Subcutaneous abdominal adipose tissue (tissue), 5 donors: ENCODE results near the gene IGSF11.
"Not testable (repeated sequence)": the region's sequence is repeated elsewhere in the genome, so short reads cannot be mapped to it uniquely, and the experiment has no call there.

Experiments used
- H3K27ac ChIP-seq: one replicate; pipeline ENCODE4 v1.7.0; 2013; ENCODE audit warnings: low read depth, mild to moderate bottlenecking, inconsistent platforms, low read length, moderate library complexity
- H3K27me3 ChIP-seq, 5 donors: one replicate each; pipeline ENCODE4 v1.7.0; 2013; ENCODE audit warnings: low read length in 5 of 5, inconsistent platforms in 1 of 5; ENCODE audit not compliant: control insufficient read depth in 5 of 5, insufficient read depth in 4 of 5
- H3K36me3 ChIP-seq, 5 donors: one replicate each; pipeline ENCODE4 v1.7.0; 2013; ENCODE audit warnings: low read length in 5 of 5; ENCODE audit not compliant: control insufficient read depth in 5 of 5, insufficient read depth in 5 of 5
- H3K4me1 ChIP-seq, 5 donors: one replicate each; pipeline ENCODE4 v1.7.0; 2013; ENCODE audit warnings: low read length in 5 of 5, mild to moderate bottlenecking in 3 of 5, moderate library complexity in 1 of 5; ENCODE audit not compliant: control insufficient read depth in 5 of 5, insufficient read depth in 5 of 5
- H3K4me3 ChIP-seq, 5 donors: one replicate each; pipeline ENCODE4 v1.7.0; 2013; ENCODE audit warnings: low read length in 5 of 5, low read depth in 1 of 5
- H3K9ac ChIP-seq, 5 donors: one replicate each; pipeline ENCODE4 v1.7.0; 2013; ENCODE audit warnings: low read length in 5 of 5, mild to moderate bottlenecking in 4 of 5, moderate library complexity in 3 of 5
- H3K9me3 ChIP-seq, 5 donors: one replicate each; pipeline ENCODE4 v1.7.0; 2013; ENCODE audit warnings: low read length in 5 of 5; ENCODE audit not compliant: control insufficient read depth in 5 of 5
- donor health status: healthy.
- donor health status: healthy.
- donor health status: healthy.
- donor health status: healthy.
- donor health status: healthy.

Gene IGSF11, protein sequence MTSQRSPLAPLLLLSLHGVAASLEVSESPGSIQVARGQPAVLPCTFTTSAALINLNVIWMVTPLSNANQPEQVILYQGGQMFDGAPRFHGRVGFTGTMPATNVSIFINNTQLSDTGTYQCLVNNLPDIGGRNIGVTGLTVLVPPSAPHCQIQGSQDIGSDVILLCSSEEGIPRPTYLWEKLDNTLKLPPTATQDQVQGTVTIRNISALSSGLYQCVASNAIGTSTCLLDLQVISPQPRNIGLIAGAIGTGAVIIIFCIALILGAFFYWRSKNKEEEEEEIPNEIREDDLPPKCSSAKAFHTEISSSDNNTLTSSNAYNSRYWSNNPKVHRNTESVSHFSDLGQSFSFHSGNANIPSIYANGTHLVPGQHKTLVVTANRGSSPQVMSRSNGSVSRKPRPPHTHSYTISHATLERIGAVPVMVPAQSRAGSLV

DNA sequence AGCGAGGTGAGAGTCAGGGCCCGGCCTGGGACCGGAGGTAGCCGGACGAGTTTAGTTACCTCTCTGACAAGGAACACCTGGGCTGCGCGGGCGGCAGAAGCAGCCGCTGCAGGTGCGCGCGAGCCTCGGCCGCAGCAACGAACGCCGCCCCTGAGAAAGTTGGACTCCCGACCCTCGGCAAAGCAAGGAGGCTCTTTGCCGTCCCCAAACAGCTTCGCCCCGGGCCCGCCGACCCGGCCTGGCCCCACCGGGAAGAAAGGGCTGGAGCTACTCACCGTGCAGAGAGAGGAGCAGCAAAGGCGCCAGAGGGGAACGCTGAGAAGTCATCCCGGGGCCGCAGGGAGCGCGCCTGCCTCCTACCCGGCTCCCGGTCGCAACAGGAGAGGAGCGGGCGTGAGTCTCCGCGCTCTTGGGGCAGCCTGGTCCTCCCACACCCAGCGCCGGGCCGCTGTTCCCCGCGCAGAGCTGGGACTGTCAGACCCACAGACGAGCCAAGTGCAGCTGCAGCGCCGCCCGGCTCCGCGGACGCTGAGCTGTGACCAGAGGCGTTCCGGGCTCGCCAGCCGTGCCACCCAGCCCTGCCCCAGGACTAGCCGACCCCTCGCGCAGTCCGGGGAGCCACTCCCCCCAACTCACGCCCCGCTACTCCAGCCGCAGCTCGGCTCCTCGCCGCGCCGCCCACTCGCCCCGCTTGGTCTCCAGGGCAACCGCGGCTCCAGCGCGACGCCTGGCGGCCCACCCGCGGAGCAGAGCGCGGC is at the start of gene IGSF11:
TSS of gene IGSF11 (minus strand) at position 591 of the 758 bp plus-strand sequence. CDS start at position 327, 264 bp downstream.
- H3K4me1 ChIP-seq, result peaks cover 0 to 12% (median 10%) of the 10 kb centered on the region in 5 donors
- no peaks in the 10 kb centered on the region for H3K36me3 ChIP-seq
- no peak within 1 kb of the TSS for H3K9ac ChIP-seq
- no peak within 1 kb of the TSS for H3K27ac ChIP-seq
- peaks cover 6 to 28% (median 17%) of the 10 kb centered on the region in 5 donors for H3K27me3 ChIP-seq
- peak within 1 kb of the TSS in 4 of 5 donors; percentile 59 to 77 (median 66) for H3K4me3 ChIP-seq
- H3K9me3 ChIP-seq, result no peaks in the 10 kb centered on the region

DNA sequence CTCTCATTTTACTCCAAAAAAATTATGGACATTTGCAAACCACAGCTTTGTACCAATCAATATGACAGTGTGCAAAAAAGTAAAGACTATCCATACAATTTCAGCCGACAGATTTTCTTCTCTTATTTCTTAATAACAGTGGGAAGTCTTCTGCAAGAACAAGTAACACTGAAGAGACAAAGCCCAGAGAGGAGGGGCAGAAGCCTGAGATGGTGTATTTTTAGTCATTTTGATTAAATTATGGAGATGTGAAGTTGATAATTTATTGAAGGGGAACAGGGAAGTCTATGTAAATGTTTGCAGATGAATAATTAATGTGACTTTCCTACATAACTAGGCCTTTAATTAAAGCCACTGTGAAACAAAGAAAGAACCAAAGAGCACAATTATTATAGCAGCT is 45.7 kb upstream of the IGSF11 start:
- no peak overlapping the region for H3K9ac ChIP-seq
- H3K27me3 ChIP-seq, result no peaks in the 10 kb centered on the region
- peaks cover 0 to 6% (median 3%) of the 10 kb centered on the region in 5 donors for H3K9me3 ChIP-seq
- no peak overlapping the region for H3K4me3 ChIP-seq
- H3K27ac ChIP-seq, result no peak overlapping the region
- no peaks in the 10 kb centered on the region for H3K4me1 ChIP-seq
- no peaks in the 10 kb centered on the region for H3K36me3 ChIP-seq

DNA sequence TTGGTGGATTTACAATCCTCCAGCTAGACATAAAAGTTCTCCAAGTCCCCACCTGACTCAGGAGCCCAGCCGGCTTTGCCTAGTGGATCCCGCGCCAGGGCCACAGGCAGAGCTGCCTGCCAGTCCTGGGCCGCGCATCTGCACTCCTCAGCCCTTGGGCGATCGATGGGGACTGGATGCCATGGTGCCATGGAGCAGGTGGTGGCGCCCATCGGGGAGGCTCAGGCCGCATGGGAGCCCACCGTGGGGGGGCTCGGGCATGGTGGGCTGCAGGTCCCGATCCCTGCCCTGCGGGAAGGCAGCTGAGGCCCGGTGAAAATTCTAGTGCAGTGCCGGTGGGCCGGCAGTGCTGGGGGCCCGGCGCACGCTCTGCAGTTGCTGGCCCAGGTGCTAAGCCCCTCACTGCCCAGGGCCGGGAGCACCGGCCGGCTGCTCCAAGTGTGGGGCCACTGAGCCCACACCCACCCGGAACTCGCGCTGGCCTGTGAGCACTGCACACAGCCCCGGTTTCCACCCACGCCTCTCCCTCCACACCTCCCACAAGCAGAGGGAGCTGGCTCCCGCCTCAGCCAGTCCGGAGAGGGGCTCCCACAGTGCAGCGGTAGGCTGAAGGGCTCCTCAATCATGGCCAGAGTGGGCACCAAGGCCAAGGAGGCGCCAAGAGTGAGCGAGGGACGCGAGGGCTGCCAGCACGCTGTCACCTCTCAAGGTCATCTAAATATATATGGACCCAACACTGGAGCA is 38.8 kb upstream of the IGSF11 start:
- no peak overlapping the region for H3K4me3 ChIP-seq
- H3K4me1 ChIP-seq, result peaks cover 0 to 4% (median 0%) of the 10 kb centered on the region in 5 donors
- H3K36me3 ChIP-seq, result no peaks in the 10 kb centered on the region

DNA sequence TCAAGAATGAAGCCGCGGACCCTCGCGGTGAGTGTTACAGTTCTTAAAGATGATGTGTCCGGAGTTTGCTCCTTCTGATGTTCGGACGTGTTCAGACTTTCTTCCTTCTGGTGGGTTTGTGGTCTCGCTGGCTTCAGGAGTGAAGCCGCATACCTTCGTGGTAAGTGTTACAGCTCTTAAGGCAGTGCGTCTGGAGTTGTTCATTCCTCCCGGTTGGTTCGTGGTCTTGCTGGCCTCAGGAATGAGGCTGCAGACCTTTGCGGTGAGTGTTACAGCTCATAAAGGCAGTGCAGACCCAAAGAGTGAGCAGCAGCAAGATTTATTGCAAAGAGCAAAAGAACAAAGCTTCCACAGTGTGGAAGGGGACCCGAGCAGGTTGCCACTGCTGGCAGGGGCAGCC is 37.8 kb upstream of the IGSF11 start:
- H3K9me3 ChIP-seq, H3K27me3 ChIP-seq, H3K36me3 ChIP-seq, H3K27ac ChIP-seq, H3K9ac ChIP-seq, H3K4me1 ChIP-seq, H3K4me3 ChIP-seq: not testable (repeated sequence)

More for the DNA sequence above, 38.8 kb upstream of the IGSF11 start:
- H3K9ac ChIP-seq, result no peak overlapping the region
- H3K27me3 ChIP-seq, result no peaks in the 10 kb centered on the region
- no peak overlapping the region for H3K27ac ChIP-seq
- H3K9me3 ChIP-seq, result peaks cover 0 to 6% (median 3%) of the 10 kb centered on the region in 5 donors

DNA sequence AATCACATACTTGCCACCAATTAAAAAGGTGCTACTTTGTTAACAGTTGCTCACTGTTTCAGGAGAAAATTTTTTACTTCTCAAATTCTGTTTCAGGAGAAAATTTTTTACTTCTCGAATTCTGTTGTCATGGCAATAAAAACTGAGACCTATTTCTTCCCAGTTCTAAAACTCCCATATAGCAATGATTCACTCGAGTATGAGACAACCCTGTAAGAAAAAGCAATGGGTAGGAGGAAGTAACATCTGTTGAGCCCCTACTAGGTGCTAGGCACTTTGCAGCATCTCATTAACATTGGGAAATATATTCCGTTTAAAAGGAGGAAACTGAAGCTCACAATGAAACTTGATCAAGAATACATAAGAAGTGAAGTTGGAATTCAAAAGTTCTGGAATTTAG is 35.1 kb upstream of the IGSF11 start:
- Histone ChIP-seq H3K9ac (no peak overlapping the region), H3K4me1 (peaks cover 0 to 4% (median 0%) of the 10 kb centered on the region in 5 donors), H3K4me3 (no peak overlapping the region), H3K27ac (no peak overlapping the region), H3K36me3 (no peaks in the 10 kb centered on the region), H3K9me3 (peaks cover 0 to 3% (median 0%) of the 10 kb centered on the region in 5 donors), H3K27me3 (no peaks in the 10 kb centered on the region)

DNA sequence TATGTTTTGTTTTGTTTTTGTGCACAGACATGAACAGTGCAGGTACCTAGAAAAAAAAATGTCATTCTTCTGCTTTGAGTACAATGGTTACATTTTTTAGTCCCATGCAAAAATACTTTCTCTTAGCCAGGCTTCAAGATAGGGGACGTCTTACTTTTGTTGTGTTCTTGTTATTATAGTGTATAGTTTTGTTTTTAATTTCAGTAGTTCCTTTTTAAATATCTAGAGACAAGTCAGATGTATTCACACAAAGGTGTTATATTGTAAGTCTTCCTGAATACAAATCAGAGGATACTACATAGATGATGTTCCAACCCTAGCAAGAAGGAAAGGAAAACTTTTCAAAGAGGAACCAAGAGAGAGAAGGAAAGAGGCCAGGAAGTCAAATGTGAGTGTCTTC is 28.8 kb upstream of the IGSF11 start:
- Histone ChIP-seq H3K27me3 (no peaks in the 10 kb centered on the region), H3K27ac (no peak overlapping the region), H3K4me3 (no peak overlapping the region), H3K36me3 (no peaks in the 10 kb centered on the region), H3K9ac (no peak overlapping the region), H3K4me1 (no peaks in the 10 kb centered on the region), H3K9me3 (no peaks in the 10 kb centered on the region)

DNA sequence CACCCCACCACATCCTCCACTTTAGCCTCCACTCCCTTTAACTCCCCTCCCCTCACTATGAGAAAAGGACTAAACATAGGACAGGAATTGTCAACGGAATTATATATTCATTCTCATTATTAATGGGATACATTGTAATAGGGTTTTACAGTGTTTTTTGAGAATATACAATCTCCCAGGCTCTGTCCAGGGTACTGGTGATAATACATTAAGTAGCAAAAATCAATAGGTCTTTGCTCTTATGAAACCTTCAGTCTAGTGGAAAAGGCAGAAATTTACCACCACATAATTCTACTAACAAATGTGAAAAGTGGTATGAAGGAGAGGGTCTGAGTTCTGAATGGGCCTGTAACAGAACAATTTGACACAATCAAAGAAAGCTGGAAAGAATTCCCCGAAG is 28.2 kb upstream of the IGSF11 start:
- Histone ChIP-seq H3K27me3 (no peaks in the 10 kb centered on the region), H3K4me3 (no peak overlapping the region), H3K4me1 (no peaks in the 10 kb centered on the region), H3K9me3 (no peaks in the 10 kb centered on the region), H3K9ac (no peak overlapping the region), H3K36me3 (no peaks in the 10 kb centered on the region), H3K27ac (no peak overlapping the region)

DNA sequence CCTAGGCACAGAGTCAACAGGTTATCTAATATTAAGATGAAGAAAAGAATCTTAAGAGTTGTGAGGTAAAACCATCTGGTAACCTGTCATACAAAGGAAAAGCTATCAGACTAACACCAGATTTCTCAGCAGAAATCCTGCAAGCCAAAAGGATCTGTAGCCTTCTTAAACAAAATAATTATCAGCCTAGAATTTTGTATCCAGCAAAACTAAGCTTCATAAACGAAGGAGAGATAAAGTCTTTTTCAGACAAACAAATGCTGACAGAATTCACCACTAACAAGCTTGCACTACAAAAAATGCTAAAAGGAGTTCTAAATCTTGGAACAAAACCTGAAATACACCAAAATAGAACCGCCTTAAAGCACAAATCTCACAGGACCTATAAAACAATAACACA is 9.9 kb upstream of the IGSF11 start:
- no peaks in the 10 kb centered on the region for H3K36me3 ChIP-seq
- no peaks in the 10 kb centered on the region for H3K27me3 ChIP-seq
- no peaks in the 10 kb centered on the region for H3K4me1 ChIP-seq
- H3K27ac ChIP-seq, result no peak overlapping the region
- peaks cover 0 to 5% (median 0%) of the 10 kb centered on the region in 5 donors for H3K9me3 ChIP-seq
- H3K4me3 ChIP-seq, result no peak overlapping the region
- no peak overlapping the region for H3K9ac ChIP-seq

DNA sequence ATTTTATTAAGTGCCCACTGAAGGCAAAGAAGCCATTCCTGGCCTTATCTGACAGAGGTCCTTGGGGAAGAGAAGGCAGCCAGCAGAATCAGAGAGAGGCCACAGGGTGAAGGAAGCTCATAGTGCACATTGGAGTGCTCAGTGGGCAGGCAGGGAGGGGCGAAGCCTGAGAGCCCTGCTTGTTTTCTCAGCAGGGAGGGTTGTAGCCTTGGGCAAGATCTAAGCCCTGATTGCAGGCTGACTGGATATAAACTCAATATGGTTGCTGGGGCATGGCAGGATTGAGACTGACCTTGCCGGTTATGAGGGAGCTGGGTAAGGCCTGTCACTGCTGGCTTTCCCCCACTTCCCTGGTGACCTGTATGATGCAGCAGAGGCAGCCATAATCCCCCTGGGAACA is 7.5 kb upstream of the IGSF11 start:
- Histone ChIP-seq H3K4me1 (no peaks in the 10 kb centered on the region), H3K27ac (no peak overlapping the region), H3K27me3 (peaks cover 0 to 1% (median 0%) of the 10 kb centered on the region in 5 donors), H3K4me3 (no peak overlapping the region), H3K36me3 (no peaks in the 10 kb centered on the region), H3K9me3 (peaks cover 0 to 5% (median 0%) of the 10 kb centered on the region in 5 donors), H3K9ac (no peak overlapping the region)
